Subcutaneous abdominal adipose tissue (tissue), 5 donors: Measurements from ENCODE around the gene RETNLB.

Experiments
- H3K27ac ChIP-seq: one replicate; pipeline ENCODE4 v1.7.0; 2013; ENCODE audit warnings: low read depth, mild to moderate bottlenecking, inconsistent platforms, low read length, moderate library complexity
- H3K27me3 ChIP-seq, 5 donors: one replicate each; pipeline ENCODE4 v1.7.0; 2013; ENCODE audit warnings: low read length in 5 of 5, inconsistent platforms in 1 of 5; ENCODE audit not compliant: control insufficient read depth in 5 of 5, insufficient read depth in 4 of 5
- H3K36me3 ChIP-seq, 5 donors: one replicate each; pipeline ENCODE4 v1.7.0; 2013; ENCODE audit warnings: low read length in 5 of 5; ENCODE audit not compliant: control insufficient read depth in 5 of 5, insufficient read depth in 5 of 5
- H3K4me1 ChIP-seq, 5 donors: one replicate each; pipeline ENCODE4 v1.7.0; 2013; ENCODE audit warnings: low read length in 5 of 5, mild to moderate bottlenecking in 3 of 5, moderate library complexity in 1 of 5; ENCODE audit not compliant: control insufficient read depth in 5 of 5, insufficient read depth in 5 of 5
- H3K4me3 ChIP-seq, 5 donors: one replicate each; pipeline ENCODE4 v1.7.0; 2013; ENCODE audit warnings: low read length in 5 of 5, low read depth in 1 of 5
- H3K9ac ChIP-seq, 5 donors: one replicate each; pipeline ENCODE4 v1.7.0; 2013; ENCODE audit warnings: low read length in 5 of 5, mild to moderate bottlenecking in 4 of 5, moderate library complexity in 3 of 5
- H3K9me3 ChIP-seq, 5 donors: one replicate each; pipeline ENCODE4 v1.7.0; 2013; ENCODE audit warnings: low read length in 5 of 5; ENCODE audit not compliant: control insufficient read depth in 5 of 5
- donor health status: healthy.
- donor health status: healthy.
- donor health status: healthy.
- donor health status: healthy.
- donor health status: healthy.

Gene RETNLB

DNA sequence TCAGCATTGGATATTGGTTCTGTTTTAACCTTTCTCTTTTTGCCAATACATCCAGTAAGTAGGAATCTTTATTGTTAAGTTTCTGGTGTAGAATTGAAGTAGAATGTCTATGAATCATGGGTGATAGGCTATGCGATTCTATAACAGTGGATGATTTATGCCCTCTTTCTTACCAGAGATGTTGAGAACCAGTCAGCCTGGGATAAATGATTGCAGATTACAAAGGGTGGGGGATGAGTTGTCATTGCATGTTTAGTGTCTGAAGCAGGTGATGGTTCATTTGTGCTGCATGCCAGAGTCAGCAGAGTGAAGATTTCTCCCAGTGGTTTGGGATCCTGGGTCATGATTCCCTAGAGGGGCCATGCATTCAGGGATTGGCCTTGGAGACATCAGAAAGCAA, 14.3 kb downstream of the RETNLB start:
- Histone ChIP-seq H3K27me3 (no peaks in the 10 kb centered on the region), H3K4me3 (no peak overlapping the region), H3K4me1 (no peaks in the 10 kb centered on the region), H3K9ac (no peak overlapping the region), H3K9me3 (peaks cover 0 to 14% (median 6%) of the 10 kb centered on the region in 5 donors), H3K27ac (no peak overlapping the region), H3K36me3 (no peaks in the 10 kb centered on the region)

DNA sequence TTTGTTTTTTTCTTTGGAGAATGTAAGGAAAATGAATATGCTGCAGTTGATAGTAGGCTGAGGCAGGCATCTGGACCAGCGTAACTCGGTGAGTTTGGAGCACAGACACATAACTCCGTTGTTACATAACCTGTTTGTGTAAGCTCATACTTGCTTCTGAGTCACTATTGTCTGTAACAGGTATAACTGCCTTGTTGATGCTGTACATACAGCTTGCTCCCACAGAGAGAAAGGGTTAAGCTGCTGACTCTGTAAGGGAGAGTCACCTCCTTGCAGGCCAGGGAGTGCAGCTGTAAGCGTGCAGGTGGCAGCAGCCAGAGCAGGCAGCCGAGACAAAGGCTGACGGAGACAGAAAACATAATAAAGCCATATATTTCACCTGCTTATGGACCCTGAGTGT, 20.4 kb downstream of the RETNLB start:
- Histone ChIP-seq H3K9me3 (no peaks in the 10 kb centered on the region), H3K27me3 (peaks cover 0 to 3% (median 0%) of the 10 kb centered on the region in 5 donors), H3K27ac (no peak overlapping the region), H3K36me3 (no peaks in the 10 kb centered on the region), H3K4me1 (no peaks in the 10 kb centered on the region), H3K9ac (no peak overlapping the region), H3K4me3 (no peak overlapping the region)

DNA sequence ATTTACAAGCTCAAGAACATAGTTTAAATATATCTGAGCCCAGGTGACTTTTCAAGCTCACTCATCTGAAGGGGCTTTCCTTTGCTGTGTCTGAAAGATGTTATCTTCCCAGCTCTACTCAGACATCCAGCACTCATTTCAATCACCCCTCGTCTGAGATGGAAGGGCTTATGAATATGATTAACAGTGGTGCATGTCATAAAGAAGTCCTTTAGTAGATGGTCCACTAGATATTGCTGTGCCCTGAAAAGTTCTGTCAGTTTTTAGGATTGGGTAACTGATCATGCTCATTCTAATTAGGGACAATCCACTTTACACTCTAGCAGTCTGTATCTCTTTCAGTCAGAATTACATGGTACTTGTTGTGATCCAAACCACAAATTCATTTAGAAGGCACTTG, 28.3 kb downstream of the RETNLB start:
- no peaks in the 10 kb centered on the region for H3K4me1 ChIP-seq
- no peaks in the 10 kb centered on the region for H3K9me3 ChIP-seq
- no peaks in the 10 kb centered on the region for H3K36me3 ChIP-seq
- no peak overlapping the region for H3K4me3 ChIP-seq
- no peaks in the 10 kb centered on the region for H3K27me3 ChIP-seq
- H3K9ac ChIP-seq, result no peak overlapping the region
- no peak overlapping the region for H3K27ac ChIP-seq

DNA sequence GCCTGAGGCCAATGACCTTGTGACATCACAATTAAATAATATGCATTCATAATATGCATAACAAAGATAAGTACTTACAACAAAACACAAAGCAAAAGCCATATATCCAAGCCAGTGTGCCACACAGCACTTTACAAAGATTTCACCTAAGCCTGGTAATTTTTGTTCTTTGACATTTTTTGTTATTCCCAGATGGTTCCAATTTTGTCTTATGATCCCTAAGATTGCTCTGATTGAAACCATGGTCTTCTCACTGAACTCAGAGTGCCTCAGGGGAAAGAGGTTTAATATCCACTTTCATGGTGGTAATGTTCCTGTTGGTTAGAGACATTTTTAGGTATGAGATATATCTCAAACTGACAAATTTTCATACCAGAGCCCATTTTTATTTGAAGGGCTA, 29.1 kb downstream of the RETNLB start:
- no peaks in the 10 kb centered on the region for H3K4me1 ChIP-seq
- no peak overlapping the region for H3K4me3 ChIP-seq
- H3K36me3 ChIP-seq, result no peaks in the 10 kb centered on the region
- no peak overlapping the region for H3K9ac ChIP-seq
- no peak overlapping the region for H3K27ac ChIP-seq
- H3K9me3 ChIP-seq, result no peaks in the 10 kb centered on the region
- no peaks in the 10 kb centered on the region for H3K27me3 ChIP-seq

DNA sequence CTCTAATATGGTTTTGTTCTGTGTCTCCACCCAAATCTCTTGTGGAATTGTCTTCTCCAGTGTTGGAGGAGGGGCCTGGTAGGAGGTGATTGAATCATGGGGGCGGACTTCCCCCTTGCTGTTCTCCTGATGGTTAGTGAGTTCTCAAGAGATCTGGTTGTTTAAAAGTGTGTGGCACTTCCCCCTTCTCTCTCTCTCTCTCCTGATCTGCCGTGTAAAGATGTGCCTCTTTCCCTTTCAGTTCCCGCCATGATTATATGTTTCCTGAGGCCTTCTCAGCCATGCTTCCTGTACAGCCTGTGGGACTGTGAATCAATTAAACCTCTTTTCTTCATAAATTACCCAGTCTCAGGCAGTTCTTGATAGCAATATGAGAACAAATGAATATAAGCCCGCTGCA, 33.1 kb downstream of the RETNLB start:
- H3K9me3 ChIP-seq, result no peaks in the 10 kb centered on the region
- H3K9ac ChIP-seq, result no peak overlapping the region
- no peaks in the 10 kb centered on the region for H3K27me3 ChIP-seq
- no peaks in the 10 kb centered on the region for H3K4me1 ChIP-seq
- no peaks in the 10 kb centered on the region for H3K36me3 ChIP-seq
- H3K4me3 ChIP-seq, result no peak overlapping the region
- H3K27ac ChIP-seq, result no peak overlapping the region

DNA sequence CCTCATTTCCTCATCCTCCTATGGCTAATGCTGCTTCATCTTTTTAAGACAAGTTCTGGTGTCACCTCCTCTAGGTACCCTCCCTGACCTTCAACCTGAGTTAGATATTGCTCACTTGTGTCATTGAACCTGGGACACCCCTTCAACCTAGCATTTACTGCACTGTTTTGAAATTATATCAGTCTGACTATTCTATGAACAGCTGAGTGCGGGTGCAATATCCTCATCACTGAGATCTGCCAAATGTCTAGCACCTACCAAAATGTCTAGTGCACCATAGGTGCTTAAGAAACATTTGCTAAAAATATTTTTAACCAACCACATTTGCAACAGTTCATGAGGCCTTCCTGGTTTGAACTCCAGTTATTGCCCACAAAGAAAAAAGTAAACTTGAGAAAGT, 34.5 kb downstream of the RETNLB start:
- no peaks in the 10 kb centered on the region for H3K9me3 ChIP-seq

DNA sequence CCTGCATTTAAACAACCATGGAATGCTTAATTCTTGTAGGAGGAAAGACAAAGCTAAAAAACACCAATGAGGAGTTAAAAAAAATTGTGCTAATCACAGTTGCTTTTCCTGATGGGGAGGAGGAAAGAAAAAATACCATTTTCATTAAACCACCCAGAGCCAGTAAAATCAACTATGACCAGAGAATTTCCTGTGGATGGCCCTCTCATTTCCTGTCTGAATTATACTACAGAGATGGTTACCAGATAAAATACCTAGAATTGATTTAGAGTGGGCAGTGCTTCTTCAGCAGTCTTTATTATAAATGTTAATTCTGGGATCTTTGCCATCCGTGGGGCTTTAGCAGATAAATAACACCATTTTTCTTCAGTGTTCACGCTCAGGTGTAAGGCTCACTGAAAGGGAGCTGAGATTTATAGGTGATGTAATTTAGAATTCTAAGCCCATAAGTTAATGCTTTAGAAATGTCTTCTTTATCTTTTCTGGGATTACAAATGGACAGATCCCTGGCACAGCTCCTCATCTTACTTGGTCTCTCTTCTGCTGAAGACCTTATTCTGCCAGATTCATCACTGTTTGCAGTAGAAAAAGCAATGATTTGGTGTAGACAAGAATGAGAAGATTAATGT, 37.9 kb downstream of the RETNLB start:
- H3K27me3 ChIP-seq, result no peaks in the 10 kb centered on the region
- no peaks in the 10 kb centered on the region for H3K4me1 ChIP-seq
- H3K4me3 ChIP-seq, result no peak overlapping the region
- no peak overlapping the region for H3K9ac ChIP-seq
- H3K27ac ChIP-seq, result no peak overlapping the region
- H3K9me3 ChIP-seq, result no peaks in the 10 kb centered on the region
- H3K36me3 ChIP-seq, result no peaks in the 10 kb centered on the region

More for the DNA sequence above, 34.5 kb downstream of the RETNLB start:
- no peak overlapping the region for H3K9ac ChIP-seq
- H3K4me1 ChIP-seq, result no peaks in the 10 kb centered on the region
- H3K4me3 ChIP-seq, result no peak overlapping the region
- H3K36me3 ChIP-seq, result no peaks in the 10 kb centered on the region
- no peaks in the 10 kb centered on the region for H3K27me3 ChIP-seq
- no peak overlapping the region for H3K27ac ChIP-seq

DNA sequence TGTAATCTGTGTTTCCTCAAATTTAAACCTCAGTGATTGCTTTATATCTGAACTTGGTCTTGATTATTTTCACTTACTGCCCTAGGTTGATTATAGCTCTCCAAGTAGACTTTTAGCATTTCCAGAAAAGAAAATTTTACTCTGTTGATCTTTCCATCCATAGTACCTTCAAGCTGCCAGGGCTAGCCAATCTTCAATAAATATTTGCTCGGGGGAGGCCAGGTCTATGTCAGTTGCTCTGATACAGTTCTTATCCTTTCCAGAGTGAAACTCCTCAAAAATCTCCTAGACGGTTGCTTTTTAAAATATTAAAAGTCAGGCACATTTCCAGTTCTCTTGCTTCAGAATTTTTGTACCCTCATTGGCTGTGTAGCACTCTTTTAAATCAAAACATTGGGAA, 38.8 kb downstream of the RETNLB start:
- Histone ChIP-seq H3K36me3 (no peaks in the 10 kb centered on the region), H3K27me3 (no peaks in the 10 kb centered on the region), H3K9me3 (no peaks in the 10 kb centered on the region), H3K4me1 (no peaks in the 10 kb centered on the region), H3K4me3 (no peak overlapping the region), H3K27ac (no peak overlapping the region), H3K9ac (no peak overlapping the region)

DNA sequence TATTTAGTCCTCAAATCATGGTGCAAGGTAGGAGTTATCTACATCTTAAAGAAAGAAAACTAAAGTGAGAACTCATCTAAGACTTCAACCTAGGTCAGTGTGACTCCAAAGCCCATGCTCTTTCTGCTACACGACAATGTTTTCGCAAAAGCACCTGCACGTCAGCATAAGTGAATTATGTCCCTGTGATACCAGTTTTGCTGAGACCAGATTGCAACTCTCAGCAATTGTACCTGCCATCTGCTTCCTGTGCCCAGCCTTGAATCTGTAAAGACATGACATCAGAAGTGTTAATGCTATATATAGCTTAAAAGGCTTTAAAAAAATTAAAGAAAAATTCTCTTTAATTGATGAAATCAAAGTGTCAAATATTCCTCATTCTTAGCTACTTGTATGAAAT, 43.4 kb downstream of the RETNLB start:
- no peaks in the 10 kb centered on the region for H3K27me3 ChIP-seq

DNA sequence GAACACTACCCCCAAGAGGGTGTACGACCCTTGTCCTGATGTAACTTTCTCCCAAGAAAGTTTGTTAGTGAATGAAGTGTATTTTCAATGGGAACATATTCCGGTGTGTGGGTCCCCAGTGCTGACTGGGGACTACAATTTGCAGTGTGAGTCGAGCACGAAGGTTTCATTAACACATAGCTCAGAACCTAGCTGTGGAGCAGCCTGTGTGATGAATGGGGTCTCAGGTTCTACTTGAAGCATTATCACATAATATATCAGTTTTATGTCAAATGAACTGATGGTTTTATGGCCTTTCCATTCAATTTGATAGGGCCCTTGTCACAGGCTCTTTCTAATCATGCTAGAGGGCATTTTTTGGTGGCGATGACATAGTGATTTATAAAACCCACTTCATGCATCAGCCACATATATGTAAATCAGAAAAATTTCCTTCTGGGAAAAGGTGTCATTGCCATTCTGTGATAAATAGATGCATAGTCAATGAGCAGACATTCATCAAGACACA, 44.1 kb downstream of the RETNLB start:
- Histone ChIP-seq H3K9me3 (no peaks in the 10 kb centered on the region), H3K4me3 (no peak overlapping the region), H3K27ac (no peak overlapping the region), H3K4me1 (no peaks in the 10 kb centered on the region), H3K36me3 (no peaks in the 10 kb centered on the region), H3K9ac (no peak overlapping the region), H3K27me3 (no peaks in the 10 kb centered on the region)

More for the DNA sequence above, 43.4 kb downstream of the RETNLB start:
- Histone ChIP-seq H3K27ac (no peak overlapping the region), H3K4me3 (no peak overlapping the region), H3K9ac (no peak overlapping the region), H3K9me3 (no peaks in the 10 kb centered on the region), H3K36me3 (no peaks in the 10 kb centered on the region), H3K4me1 (no peaks in the 10 kb centered on the region)
